ENCODE results near the gene PRAMEF6.
"Not testable (repeated sequence)": the region's sequence is repeated elsewhere in the genome, so short reads cannot be mapped to it uniquely, and the experiment has no call there.

Gene PRAMEF6

DNA sequence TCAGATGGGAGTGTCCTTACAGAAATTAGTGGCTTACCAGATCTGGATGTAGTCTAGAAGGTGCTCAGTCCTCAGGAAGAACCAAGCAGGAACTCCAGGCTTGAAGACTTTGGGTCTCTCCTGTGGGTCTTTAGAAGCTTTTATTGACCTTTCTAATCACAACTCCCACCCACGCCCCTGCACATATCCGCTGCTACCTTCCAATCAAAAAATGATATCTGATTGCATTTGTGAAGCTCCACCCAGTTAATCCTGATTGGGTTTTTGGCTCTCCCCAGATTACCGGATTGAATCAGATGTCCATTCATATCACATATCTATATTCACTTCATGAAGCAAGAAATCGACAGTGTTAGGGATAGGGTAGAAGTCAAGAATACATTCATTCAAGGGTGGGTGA, at the start of gene PRAMEF6:
PRAMEF6 (minus strand) TSS at position 101 of the 400 bp plus-strand sequence. CDS start 5,062 bp downstream, outside the sequence.
- DNase-seq: not testable (repeated sequence)

DNA sequence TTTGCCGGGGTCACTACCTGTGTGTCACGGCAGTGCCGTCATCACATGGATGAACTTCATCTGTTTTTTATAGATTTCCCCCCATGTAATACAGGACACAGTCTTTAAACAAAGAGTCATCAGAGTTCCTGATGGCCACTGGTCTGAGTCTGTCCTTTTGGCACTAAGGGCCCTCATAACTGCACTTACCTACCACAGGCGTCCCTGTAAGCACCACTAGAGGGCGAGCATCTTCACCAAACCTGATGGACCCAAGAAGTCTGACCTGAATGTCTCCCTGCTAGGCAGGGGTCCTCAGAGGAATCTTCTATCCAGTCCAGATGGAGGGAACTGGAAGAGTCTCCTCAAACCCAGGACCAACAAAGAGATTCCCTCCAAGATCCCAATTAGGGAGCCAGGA, 23.0 kb downstream of the PRAMEF6 start:
- not testable (repeated sequence) for DNase-seq

GRCh38 chr1:12921749-12922148, 25.6 kb downstream of the PRAMEF6 start:
- DNase-seq: not testable (repeated sequence)

DNA sequence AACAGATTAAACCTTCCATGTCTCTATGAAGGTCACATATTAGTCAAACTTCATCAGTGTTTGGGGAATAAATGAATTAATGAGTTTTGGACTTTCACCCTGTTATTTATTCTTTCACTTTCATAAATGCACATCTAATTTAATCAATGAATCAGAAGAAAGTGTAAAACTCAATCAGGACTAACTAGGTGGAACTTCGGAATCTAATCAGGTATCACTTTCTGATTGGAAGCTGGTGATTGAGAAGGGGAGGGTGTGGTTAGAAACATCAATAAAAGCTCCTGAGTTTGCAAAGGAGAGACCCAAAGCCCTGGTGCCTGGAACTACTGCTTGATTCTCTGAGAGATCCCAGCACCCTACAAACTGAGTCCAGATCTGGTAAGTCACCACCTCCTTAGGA, 31.1 kb downstream of the PRAMEF6 start, which contains the start of gene PRAMEF7:
PRAMEF7 (plus strand) TSS at position 301 of the 400 bp plus-strand sequence. CDS start 1,083 bp downstream, outside the sequence.
- not testable (repeated sequence) for DNase-seq

- DNase-seq: not testable (repeated sequence)
Observed at GRCh38 chr1:12903793-12904572, 43.4 kb downstream of the PRAMEF6 start.

GRCh38 chr1:12899186-12899585, 48.2 kb downstream of the PRAMEF6 start:
- DNase-seq: not testable (repeated sequence)

DNA sequence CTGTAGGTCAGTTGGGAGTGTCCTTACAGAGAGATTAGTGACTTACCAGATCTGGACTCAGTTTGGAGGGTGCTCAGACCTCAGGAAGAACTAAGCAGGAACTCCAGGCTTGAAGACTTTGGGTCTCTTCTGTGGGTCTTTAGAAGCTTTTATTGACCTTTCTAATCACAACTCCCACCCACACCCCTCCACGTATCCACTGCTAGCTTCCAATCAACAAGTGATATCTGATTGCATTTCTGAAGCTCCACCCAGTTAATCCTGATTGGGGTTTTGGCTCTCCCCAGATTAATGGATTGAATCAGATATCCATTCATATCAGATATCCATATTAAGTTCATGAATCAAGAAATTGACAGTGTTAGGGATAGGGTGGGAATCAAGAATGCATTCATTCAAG, 49.2 kb downstream of the PRAMEF6 start, which contains the start of gene PRAMEF10:
PRAMEF10 (minus strand) TSS at position 101 of the 400 bp plus-strand sequence. CDS start 2,423 bp downstream, outside the sequence.
- DNase-seq: not testable (repeated sequence)

Data from hippocampal formation (tissue), 2 donors.